GM03348 (cell line): ENCODE measurements around the gene ASAP3.

Experiments used
- DNase-seq: peaks from one replicate; pipeline ENCODE4 v3.0.0; 2012; ENCODE audit warnings: low spot score

ASAP3 gene

GRCh38 chr1:23423415-23424292 is 60.3 kb downstream of the ASAP3 start:
- DNase-seq = peak; percentile 51

GRCh38 chr1:23422941-23423340 is 61.0 kb downstream of the ASAP3 start:
- no peak for DNase-seq

- peak; percentile 89 for DNase-seq
These were observed 61.6 kb downstream of the ASAP3 start for GRCh38 chr1:23422241-23422877.

- peak; percentile 79 for DNase-seq
These were observed 62.2 kb downstream of the ASAP3 start for GRCh38 chr1:23421753-23422240.

GRCh38 chr1:23421343-23421742 is 62.6 kb downstream of the ASAP3 start:
- DNase-seq = no peak

- no peak for DNase-seq
These were observed 63.2 kb downstream of the ASAP3 start for GRCh38 chr1:23420778-23421177.

- no peak for DNase-seq
These were observed 64.8 kb downstream of the ASAP3 start for GRCh38 chr1:23419180-23419579.

- DNase-seq = no peak
These were observed 66.4 kb downstream of the ASAP3 start for GRCh38 chr1:23417570-23417969.

- DNase-seq = no peak
These were observed 67.0 kb downstream of the ASAP3 start for GRCh38 chr1:23416964-23417363.

- DNase-seq = no peak
These were observed 75.1 kb downstream of the ASAP3 start for GRCh38 chr1:23408797-23409290.

- no peak for DNase-seq
These were observed 76.9 kb downstream of the ASAP3 start for GRCh38 chr1:23407016-23407630.

- no peak for DNase-seq
These were observed 78.0 kb downstream of the ASAP3 start for GRCh38 chr1:23405946-23406345.

- peak; percentile 92 for DNase-seq
These were observed 80.1 kb downstream of the ASAP3 start for GRCh38 chr1:23403735-23404486.

- no peak for DNase-seq
These were observed 80.6 kb downstream of the ASAP3 start for GRCh38 chr1:23403355-23403734.

GRCh38 chr1:23403038-23403336 is 81.0 kb downstream of the ASAP3 start:
- DNase-seq = peak; percentile 69

- DNase-seq = no peak
These were observed 81.5 kb downstream of the ASAP3 start for GRCh38 chr1:23402286-23403037.

GRCh38 chr1:23401313-23401712 is 82.7 kb downstream of the ASAP3 start:
- DNase-seq = no peak

GRCh38 chr1:23400324-23401114 is 83.5 kb downstream of the ASAP3 start:
- DNase-seq = peak; percentile 66

GRCh38 chr1:23399229-23399628 is 84.8 kb downstream of the ASAP3 start:
- no peak for DNase-seq

- DNase-seq = no peak
These were observed 86.1 kb downstream of the ASAP3 start for GRCh38 chr1:23397908-23398307.

- DNase-seq = no peak
These were observed 87.6 kb downstream of the ASAP3 start for GRCh38 chr1:23396380-23396779.
